Stimulated activated CD8-positive, alpha-beta memory T cell treated with anti-CD3 and anti-CD28 coated beads, Interleukin-2, amount 100 ng/mL, for 1 hour (primary cell): ENCODE results near the gene CTXND1.

Experiments used
- DNase-seq, 2 donors: peaks; one replicate each; pipeline ENCODE4 v3.0.0-alpha.2; 2020; ENCODE audit warnings: low read depth in 2 of 2

Gene CTXND1

DNA sequence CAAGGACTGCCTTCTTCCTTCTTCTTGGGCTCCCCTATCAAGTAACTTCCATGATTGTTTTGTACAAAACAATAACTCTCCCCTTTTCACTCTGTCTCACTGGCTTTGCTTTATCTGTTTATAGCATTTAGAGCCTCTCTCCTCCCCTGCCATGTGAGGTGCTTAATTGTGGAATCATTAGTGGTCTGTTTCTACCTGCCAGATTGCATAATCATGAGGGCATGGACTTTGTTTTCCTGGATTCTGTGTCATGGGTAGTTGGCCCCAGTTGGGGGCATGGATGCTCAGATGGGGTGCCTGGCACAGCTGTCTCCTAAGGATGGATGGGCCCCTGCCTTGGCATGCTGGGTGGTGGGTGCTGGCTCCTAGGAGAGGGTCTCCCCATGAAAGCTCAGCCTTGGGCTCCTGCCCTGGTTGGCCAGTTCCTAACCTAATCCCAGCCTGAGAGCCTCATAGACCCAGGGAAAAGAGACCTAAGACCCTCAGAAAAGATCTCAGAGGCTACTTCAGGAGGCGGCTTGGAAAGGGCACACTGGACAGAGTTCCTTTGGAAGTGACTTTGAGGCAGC, 8.0 kb upstream of the CTXND1 start:
- DNase-seq, result no peak

DNA sequence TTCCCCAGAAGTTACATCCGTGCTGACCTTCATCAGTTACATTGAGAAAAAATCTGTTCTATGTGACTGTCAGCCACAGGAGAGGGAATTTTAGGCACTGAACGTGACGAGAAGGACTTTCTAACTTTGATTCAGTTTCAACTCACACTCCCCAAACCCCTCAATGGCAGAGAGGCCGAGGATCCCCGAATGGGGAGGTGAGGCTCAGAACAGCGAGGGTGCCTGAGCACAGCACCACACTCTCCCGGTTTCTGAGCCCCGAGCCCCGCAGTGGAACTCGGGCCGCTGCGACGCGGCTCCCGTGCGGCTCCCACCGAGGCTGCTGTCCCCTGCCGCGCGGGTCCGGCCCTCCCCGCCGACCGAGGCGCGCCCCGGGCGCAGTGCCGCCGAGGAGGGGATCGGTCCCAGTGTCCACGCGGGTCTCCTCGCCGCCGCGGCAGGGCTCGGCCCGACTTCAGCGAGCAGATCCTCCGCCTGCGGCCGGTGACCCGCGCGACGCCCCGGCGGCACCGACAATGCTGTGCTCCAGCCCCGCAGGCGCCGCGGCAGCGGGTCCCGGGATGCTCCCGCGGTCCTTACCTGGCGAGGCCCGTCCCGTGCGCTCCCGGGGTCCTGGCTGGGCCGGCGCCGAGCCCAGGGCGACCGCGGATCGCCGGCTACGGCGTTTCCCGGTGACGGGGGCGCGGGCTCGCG, 439 bp downstream of the CTXND1 start:
- no peak for DNase-seq

DNA sequence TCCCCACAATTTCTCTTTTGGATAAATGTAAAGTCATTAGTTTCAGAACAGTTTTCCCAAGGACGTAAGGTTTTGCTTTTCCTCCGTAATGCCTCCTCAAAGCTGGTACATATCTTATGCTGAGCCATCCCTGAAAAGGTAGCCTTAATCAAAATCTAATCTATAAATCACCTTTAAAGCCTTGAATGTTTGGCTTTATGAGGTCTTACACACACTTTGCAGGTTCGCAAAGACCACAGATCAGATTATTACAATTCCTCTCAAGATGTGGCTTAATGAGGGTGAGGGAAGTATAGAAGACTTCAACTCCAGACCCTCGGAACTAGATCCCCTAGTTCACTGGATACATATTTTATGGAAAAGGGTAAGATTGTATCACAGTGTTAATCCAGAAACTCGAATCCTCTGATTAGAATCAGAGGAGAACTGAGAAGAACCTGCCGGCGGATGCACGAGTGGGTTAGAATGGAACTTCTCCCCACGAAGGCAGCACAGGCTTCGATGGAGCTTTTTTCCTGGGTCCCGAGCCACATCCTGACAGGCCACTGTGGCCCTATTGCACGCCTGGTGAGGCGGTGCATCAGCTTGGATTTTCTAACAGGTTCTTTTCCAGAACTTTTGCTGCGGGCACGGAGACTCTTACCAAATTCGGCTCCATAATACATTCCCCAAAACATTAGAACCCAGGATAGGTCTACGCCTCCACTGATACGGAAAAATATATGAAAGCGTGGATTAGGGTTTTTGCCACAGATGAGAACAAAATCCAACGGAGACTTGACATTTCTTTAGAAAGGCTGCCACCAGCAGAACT, 1.2 kb downstream of the CTXND1 start:
- no peak for DNase-seq

DNA sequence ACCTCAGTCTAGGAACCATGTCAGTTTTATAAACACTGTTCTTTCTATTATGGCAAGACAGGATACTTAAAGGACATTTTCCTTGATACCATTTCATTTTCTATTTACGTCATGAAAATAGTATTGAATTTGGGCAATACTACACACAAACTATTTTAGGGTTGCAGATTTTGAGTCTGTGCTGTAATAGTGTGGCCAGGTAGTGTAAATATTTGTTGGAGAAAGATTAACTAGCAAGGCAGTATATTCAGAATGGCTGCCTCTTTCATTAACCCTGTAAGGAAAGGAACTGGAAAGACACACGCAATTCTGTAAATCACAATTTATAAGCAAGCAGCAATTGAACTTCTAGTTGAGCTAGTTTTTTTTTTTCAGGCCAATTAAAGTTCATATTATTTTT, 2.0 kb downstream of the CTXND1 start:
- no peak for DNase-seq

DNA sequence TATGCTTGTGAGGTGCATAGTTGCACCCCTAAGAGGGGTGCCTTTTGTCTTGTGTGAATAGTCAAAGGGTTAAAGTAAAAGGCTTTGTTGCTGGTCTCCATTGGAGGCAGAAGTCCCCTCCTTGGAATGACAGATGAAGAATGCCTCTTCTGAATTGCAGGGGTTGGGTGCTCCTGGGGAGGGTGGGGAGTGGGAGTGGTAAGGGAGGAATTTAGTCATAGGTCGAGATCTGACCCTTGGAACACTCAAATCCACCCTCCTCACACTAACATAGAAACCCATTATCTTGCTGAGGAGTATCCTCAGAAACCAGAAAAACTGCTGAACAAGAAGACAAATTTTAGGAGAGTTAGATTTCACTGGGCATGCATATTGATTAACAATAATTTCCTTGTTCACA, 4.7 kb downstream of the CTXND1 start:
- DNase-seq, result no peak

DNA sequence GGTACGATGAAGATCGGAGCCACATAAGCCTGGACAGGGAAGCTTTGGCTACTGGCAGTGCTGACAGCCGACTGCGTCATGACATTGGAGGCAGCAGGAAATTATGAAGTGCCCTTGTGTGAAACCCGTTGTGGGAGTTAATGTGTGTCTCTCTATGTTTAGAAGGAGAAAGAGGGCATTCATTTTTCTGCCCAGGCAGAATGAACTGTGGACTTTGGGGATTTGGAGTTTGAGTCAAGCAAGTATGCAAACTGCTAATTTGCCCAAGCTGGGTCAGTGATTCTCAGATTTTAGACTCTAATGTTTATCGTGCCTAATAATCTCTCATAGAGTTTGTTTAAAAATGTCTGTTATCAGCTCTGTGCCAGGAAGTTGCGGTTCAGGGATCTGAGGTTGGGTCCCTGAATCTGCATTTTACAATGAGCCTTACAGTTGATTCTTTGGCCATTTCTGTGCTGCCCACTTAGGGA, 5.6 kb downstream of the CTXND1 start:
- no peak for DNase-seq

DNA sequence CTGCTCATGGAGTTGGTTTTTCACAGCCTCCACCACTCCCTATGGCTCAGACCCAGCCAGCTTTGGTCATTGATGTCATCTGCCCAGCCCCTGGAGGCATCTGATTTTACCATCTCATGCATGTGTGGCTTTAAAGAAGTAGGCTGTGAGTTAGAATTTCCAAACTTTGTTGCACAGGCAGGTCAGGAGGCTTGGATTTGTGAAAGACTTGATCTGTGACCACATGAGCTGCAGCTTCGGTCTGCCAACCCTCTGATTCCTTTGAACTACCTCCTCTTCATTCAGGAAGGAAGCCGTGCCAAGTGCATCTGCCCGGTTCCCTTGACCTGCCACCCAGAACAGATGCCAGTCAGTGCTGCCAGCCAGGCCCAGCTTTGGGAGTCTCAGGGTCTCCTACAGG, 9.2 kb downstream of the CTXND1 start:
- DNase-seq, result no peak

DNA sequence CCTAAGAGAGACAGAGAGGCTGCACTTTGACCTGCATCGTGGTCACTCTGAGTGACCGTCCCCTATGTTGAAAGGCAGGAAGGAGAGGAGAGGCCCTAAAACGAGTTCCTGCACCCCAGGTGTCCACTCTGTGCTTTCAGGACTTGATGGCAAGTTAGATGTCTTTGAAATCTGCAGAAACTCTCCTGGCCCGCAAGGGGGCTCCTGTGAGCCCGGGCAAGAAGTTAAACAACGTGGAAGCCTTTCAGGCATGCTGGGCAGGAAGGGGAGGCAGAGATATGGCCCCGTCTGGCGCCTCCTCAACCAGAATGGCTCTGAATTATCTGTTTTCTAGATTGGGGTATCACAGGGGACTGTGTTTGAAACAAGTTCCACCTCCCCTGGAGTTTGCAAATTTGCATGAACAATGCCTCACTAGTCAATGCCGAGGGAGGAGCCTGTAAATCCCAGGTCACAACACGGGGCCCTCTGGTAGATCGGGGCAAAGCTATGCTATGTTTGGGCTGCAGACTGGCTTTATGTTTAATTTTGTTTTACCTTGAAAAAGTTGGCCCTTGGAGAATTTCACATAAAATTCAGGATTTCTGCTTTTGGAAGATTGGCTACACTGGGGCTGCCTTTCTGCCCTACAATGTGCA, 9.8 kb downstream of the CTXND1 start:
- DNase-seq, result no peak

DNA sequence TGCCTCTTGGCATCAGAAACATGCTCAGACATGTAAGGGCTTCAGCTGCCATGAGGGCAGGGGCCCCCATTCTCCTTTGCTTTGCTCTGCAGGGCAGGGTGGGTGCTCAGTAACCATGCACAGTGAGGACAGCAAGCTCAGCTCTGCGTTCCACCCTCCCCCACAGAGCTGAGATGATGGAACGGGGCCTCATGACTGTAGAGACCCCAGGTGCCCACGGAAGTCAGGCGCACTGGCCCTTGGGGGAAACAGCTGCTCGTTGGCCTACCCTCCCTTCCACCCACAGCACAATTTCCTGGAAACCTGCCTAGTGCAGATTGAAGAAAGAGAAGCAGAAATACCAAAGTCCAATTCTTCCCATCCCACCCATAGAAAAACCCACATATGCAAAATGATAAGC, 10.5 kb downstream of the CTXND1 start:
- DNase-seq, result no peak

DNA sequence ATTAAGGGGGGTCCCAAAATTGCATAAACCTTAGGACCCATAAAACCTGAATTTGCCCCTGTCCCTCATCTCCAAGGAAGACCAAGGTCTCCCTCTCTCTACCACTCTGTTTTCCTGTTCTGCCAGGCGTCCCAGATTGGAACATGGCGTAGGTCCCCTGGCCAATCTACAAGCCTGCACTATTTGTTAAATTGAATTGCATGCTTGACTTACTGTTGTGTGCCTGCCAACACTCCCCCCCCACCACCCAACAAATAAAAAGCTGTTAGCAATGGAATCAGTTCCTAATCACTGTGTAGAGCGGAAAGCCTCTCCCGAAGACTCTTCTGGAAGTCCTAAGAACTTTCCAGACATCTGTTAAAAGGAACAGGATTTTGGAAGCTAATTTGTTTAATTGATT, 11.7 kb downstream of the CTXND1 start:
- DNase-seq, result no peak

DNA sequence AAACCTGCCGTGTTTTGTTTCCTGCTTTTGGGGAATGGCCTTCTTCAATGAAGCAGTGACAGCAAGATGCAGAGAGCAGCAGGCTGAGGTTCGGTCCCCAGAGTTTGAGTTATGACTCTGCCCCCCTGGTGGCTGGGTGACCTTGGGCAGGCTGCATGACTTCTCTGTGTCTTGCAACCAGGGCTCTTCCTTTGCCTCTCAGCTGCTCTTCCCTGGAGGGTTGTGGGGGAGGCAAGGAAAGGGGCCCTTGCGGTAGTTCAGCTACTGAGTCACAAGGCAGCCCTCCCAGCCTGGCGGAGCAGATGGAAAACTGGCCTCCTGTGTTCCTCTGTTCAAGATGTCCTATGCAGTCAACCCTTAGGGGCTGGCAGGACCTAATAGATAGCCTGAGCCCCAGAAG, 17.1 kb downstream of the CTXND1 start:
- DNase-seq, result peak in 1 of 2 donors; percentile 5

DNA sequence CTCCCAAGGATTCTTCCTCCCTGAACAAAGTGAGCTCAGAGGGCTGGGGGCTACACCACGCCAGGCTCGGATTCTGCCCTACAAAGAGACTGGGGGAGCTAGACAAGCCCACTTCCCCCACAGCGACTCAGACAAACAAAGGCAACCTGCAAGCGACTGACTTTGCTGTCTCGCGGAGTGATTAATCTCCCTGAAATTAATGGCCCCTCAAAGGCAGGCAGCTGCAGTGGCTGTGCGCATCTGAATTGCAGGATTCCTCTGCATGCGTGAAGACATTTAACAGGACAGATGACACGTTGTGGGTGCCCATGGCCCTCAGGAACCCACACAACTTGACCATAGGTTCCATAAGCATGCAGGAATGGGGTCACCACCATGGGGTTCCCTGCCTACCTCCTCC, 18.4 kb downstream of the CTXND1 start:
- DNase-seq, result no peak

DNA sequence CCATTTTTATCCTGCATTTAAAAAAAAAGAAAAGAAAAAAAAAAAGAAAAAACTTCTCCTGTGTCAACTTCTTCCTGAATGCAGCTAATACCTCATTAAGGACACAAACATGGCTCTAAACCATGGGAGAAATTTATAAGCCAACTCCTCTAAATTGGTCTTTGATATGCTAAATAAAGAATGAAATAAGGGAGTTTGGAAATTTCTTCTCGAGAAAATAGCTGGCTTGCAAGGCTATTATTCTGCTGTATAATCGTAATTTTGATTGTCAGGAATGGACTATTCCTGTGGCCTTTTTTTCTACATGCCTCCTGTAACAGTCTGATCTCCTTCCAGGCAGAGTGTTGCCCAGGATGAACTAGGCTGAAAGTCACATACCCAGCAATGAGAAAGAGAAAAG, 20.6 kb downstream of the CTXND1 start:
- no peak for DNase-seq

DNA sequence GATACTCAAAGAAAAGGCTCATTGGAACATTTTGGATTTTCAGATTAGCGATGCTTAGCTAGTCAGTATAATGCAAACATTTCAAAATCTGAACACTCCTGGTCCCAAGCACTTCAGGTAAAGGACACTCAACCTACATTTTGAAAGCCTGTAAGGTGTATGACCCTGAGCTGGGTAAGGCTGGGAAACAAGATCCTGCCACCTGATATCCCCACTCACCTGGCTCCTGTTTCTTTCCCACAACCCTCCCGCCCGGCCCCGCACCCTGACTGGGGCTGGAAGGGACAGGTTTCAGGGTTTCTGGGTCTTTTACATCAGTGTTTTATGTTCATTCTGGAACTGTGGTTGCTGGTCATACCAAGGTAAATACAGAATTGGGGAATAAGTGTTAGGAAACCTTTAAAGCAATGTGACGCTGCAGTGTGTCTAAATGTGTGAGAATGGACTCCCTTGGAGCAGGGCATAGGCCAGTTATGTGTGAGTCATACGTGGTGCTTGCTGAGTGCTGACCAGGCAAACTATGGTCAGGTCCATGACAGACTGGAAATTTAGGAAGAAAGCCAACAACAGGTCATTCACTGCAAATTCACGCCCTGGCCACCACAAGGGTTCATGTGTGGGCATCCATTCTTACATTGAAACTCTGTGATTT, 22.9 kb downstream of the CTXND1 start:
- DNase-seq, result no peak

DNA sequence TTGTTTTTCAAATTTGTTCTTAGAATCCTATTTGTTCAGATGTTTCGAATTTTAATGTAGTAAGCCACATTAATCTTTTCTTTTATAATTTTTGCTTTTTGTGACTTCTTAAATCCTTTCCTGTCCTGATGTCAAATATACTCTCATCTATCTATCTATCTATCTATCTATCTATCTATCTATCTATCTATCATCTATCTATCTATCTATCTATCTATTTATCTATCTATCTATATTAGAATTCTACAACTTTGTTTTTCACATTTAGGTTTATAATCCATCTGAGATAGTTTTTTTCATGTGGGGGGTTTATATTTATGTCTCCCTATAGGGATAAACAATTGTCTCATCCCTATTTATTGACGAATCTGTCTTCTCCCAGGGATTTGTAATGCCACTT, 32.1 kb downstream of the CTXND1 start:
- DNase-seq, result no peak

DNA sequence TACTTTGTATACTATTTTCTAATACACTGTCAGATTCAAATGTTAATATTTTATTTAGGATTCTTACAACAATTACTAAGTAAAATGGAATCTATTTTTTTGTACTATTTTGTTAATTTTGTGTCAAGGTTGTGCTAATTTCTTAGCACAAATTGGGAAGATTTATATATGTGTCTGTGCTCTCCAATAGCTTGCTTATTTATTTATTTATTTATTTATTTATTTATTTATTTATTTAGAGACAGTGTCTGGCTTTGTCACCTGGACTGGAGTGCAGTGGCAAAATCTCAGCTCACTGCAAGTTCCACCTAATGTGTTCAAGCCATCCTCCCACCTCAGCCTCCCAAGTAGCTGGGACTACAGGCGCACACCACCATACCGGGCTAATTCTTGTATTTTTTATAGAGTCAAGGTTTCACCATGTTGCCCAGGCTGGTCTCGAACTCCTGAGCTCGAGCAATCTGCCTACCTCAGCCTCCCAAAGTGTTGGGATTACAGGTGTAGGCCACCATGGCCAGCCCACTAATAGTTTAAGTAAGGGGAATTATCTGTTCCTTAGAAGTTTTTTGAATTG, 34.6 kb downstream of the CTXND1 start:
- no peak for DNase-seq

DNA sequence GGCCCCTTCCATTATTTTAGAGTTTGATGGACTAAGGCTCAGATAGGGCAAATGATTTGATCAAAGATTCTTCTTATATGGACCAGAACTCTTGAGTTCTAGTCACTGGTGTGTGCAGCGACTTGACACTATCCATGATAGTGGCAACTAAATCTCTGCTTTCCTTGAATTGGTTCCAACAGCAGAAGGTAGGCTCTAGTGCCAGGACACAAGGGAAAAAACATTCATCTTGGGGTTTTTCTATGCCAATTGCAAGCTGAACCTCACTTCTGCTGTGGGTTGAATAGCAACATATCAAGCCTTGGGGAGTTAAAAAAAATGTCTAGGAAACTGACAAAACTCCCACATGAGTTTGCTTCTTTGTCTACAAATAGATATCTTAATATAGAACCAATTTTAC, 35.1 kb downstream of the CTXND1 start:
- no peak for DNase-seq

DNA sequence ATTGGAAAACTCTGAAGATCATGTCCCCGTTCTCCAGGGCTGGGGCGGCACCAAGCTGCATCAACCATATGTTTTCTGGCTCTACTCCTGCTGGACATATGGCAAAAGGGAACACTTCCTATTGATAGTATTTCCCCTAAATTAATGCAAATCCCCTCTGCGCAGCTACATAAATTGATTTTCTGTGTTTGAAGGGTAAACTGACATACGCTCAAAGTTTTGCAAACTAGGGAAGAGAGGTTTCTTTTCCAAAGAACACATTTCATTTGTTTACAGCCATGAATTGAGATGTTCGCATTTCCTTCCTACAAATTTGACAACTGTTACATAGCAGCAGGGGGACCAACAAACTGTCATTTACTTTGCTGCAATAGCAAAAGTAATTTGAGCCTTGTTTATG, 35.9 kb downstream of the CTXND1 start:
- DNase-seq, result no peak

DNA sequence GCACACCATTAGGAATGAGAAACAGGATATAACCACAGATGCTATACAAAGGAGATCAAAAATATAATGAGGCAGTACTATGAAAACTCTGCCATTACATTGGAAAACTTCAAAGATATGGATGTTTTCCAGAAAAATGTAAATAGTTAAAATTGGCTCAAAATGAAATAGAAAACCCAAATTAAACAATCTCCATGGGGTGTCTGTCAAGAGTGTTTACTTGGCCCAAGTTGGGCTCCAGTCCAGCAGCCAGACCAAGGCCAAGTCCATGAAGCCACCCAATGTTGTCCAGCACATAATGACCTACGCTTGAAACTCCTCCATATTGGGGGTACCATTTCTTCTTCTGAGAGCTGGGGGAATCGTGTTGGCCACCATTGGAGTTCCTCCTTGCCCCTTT, 37.1 kb downstream of the CTXND1 start:
- DNase-seq, result no peak

DNA sequence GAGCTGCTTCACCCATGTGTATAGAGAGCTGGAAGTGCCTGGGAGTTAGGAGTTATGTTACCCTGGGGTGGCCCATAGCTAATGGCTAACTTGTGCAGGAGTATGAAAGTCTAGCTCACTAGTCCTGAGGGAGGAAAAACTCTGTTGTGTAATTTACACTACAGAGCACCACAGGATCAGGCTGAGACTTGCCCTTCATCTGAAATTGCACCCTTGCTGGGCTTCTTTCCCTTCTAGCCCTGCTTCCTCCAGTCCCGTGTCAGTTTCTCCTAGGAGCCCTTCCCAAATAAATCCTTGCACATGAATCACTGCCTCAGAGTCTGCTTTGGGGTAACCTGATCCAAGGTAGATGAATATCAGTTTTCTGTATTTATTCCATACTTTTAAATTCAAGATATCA, 40.0 kb downstream of the CTXND1 start:
- no peak for DNase-seq
